ENCODE data around the gene PLIN4. TPM values are rescaled to one million over a fixed set of nuclear protein-coding genes. Genes with fewer than 3 reads are reported as not detected.
A peak's percentile ranks its signal among the peaks of the same experiment; 100 is the strongest.

Gene PLIN4
- polyA plus RNA-seq, 12 donors: 0.88 to 9.1 (median 3.2) TPM; not detected in 1

- DNase-seq: peak; percentile 97
Measured at GRCh38 chr19:4457654-4458395, 60.5 kb downstream of the PLIN4 start, which contains the start of gene UBXN6. UBXN6 (minus strand) TSS chr19:4457794; CDS start chr19:4457697, 97 bp downstream.

GRCh38 chr19:4456843-4457653 lies 61.2 kb downstream of the PLIN4 start:
- DNase-seq: peak; percentile 83

DNA sequence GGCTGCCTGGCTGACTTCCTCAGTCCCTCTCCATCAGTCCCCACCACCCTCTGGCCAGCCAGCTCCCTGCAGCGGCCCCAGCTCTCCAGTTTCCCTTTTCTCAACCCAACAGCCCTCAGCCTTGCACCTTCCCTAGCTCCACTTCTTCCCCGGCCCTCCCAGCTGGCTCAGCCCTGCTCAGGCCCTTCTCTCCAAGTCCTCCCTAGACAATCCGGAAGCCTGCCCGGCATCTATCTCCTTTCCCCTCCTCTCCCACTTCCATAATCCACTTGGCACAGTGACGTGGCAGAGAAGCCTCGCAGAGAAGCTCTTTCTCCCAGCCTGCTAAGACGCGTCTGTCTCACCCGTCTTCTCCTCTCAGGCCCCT lies 61.8 kb downstream of the PLIN4 start:
- peak; percentile 66 for DNase-seq

- peak; percentile 80 for DNase-seq
Measured at GRCh38 chr19:4455719-4456475, 62.4 kb downstream of the PLIN4 start.

GRCh38 chr19:4454747-4455718 lies 63.3 kb downstream of the PLIN4 start:
- DNase-seq: peak; percentile 47

GRCh38 chr19:4453232-4454179 lies 64.8 kb downstream of the PLIN4 start:
- no peak for DNase-seq

- DNase-seq: no peak
Measured at GRCh38 chr19:4452230-4452990, 65.9 kb downstream of the PLIN4 start.

Other genes with a start within 250 kb of the PLIN4 start
- gene SHD, start 239.2 kb downstream of the PLIN4 start, polyA plus RNA-seq (ENCODE audit: insufficient read length in 12 of 12): 100 to 1,000 TPM in 5 of 12 donors, 10 to 100 TPM in 6, not detected in 1; 48.5 to 140 (median 91.9) TPM
- 1 to 10 TPM in 1 of 12 donors, under 1 TPM in 9, not detected in 2; 0.27 to 3.2 (median 0.60) TPM for gene TMIGD2, start 216.1 kb downstream of the PLIN4 start, polyA plus RNA-seq (ENCODE audit: insufficient read length in 12 of 12)
- gene FSD1, start 213.9 kb downstream of the PLIN4 start, polyA plus RNA-seq (ENCODE audit: insufficient read length in 12 of 12): 10 to 100 TPM in 1 of 12 donors, 1 to 10 TPM in 9, under 1 TPM in 1, not detected in 1; 0.88 to 13.6 (median 2.2) TPM
- 10 to 100 TPM in 2 of 12 donors, 1 to 10 TPM in 8, not detected in 2; 3.5 to 37.7 (median 5.1) TPM for gene STAP2, start 179.7 kb downstream of the PLIN4 start, polyA plus RNA-seq (ENCODE audit: insufficient read length in 12 of 12)
- 10 to 100 TPM in 10 of 12 donors, not detected in 2; 11.4 to 18.5 (median 13.2) TPM for gene MPND, start 174.9 kb downstream of the PLIN4 start, polyA plus RNA-seq (ENCODE audit: insufficient read length in 12 of 12)
- 10 to 100 TPM in 11 of 12 donors, not detected in 1; 41.2 to 79.6 (median 56.0) TPM for gene SH3GL1, start 117.9 kb downstream of the PLIN4 start, polyA plus RNA-seq (ENCODE audit: insufficient read length in 12 of 12)
- 10 to 100 TPM in 10 of 12 donors, 1 to 10 TPM in 1, not detected in 1; 7.8 to 25.9 (median 11.3) TPM for gene CHAF1A, start 115.8 kb downstream of the PLIN4 start, polyA plus RNA-seq (ENCODE audit: insufficient read length in 12 of 12)
- 100 to 1,000 TPM in 2 of 12 donors, 10 to 100 TPM in 9, not detected in 1; 66.8 to 148 (median 87.8) TPM for gene UBXN6, start 60.7 kb downstream of the PLIN4 start, polyA plus RNA-seq (ENCODE audit: insufficient read length in 12 of 12)
- 10 to 100 TPM in 11 of 12 donors, not detected in 1; 46.8 to 76.7 (median 51.3) TPM for gene HDGFL2, start 46.2 kb downstream of the PLIN4 start, polyA plus RNA-seq (ENCODE audit: insufficient read length in 12 of 12)
- gene PLIN5, start 16.7 kb upstream of the PLIN4 start, polyA plus RNA-seq (ENCODE audit: insufficient read length in 12 of 12): 1 to 10 TPM in 8 of 12 donors, under 1 TPM in 2, not detected in 2; 0.61 to 3.7 (median 2.5) TPM
- under 1 TPM in 10 of 12 donors, not detected in 2; 0.21 to 0.91 (median 0.57) TPM for gene LRG1, start 21.6 kb upstream of the PLIN4 start, polyA plus RNA-seq (ENCODE audit: insufficient read length in 12 of 12)
- gene SEMA6B, start 41.2 kb upstream of the PLIN4 start, polyA plus RNA-seq (ENCODE audit: insufficient read length in 12 of 12): 10 to 100 TPM in 11 of 12 donors, not detected in 1; 22.4 to 71.3 (median 41.1) TPM
- gene TNFAIP8L1, start 121.0 kb upstream of the PLIN4 start, polyA plus RNA-seq (ENCODE audit: insufficient read length in 12 of 12): 100 to 1,000 TPM in 1 of 12 donors, 10 to 100 TPM in 8, 1 to 10 TPM in 3; 8.5 to 370 (median 11.2) TPM
- gene MYDGF, start 151.9 kb upstream of the PLIN4 start, polyA plus RNA-seq (ENCODE audit: insufficient read length in 12 of 12): 10 to 100 TPM in 11 of 12 donors, not detected in 1; 45.7 to 75.9 (median 50.5) TPM
- 10 to 100 TPM in 11 of 12 donors, not detected in 1; 20.2 to 37.4 (median 25.4) TPM for gene DPP9, start 205.4 kb upstream of the PLIN4 start, polyA plus RNA-seq (ENCODE audit: insufficient read length in 12 of 12)